ENCODE measurements around the gene AMACR.

The AMACR gene

DNA sequence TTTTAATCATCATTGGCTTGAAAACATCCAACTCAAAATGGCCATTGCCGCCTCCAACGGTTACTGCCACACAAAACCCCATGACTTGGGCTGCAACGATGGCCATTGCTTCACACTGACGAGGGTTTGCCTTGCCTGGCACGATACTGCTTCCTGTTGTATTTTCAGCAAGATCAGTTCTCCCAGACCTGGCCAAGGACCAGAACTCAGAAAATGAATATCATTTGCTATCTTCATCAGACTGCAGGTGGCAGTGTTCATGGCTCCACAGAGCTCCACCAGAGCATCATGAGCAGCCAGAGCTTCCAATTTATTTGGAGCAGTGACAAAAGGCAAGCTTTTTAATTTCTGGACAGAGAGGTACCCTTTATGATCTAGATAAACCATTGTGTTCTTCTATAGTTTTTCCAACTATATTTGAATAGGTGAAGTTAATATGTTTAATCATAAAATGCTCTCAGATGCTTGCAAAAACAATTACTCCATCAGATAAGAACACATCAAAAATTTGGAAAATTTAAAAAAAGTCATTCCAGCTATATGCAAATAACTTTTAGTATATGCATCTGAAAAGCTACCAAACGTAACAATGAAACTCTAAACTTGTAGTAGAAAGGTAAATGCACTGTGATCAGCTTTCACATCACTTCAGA is 10.4 kb downstream of the AMACR start:
- POLR2A ChIA-PET, result interaction anchor here (1.4 kb wide), 1 partner anchor 10 kb away, joined by 6 read pairs; the partner anchor contains the start of gene AMACR
- DNase-seq (ENCODE audit: extremely low spot score), result peak; percentile 51
- TF ChIP-seq FOXM1 (IDR thresholded peaks at IDR 0.05; ENCODE audit: borderline replicate concordance) (no peak), SP1 (IDR thresholded peaks at IDR 0.05) (no peak), CTBP1 (IDR thresholded peaks at IDR 0.05; ENCODE audit: borderline replicate concordance) (no peak), SUZ12 (IDR thresholded peaks at IDR 0.05) (no peak), FOXK2 (IDR thresholded peaks at IDR 0.05) (no peak), ZNF384 (IDR thresholded peaks at IDR 0.05) (no peak), LEF1 (IDR thresholded peaks at IDR 0.05; ENCODE audit: borderline replicate concordance) (no peak), ARNT (IDR thresholded peaks at IDR 0.05) (no peak), BHLHE40 (IDR thresholded peaks at IDR 0.05; ENCODE audit: borderline replicate concordance) (no peak), HDGF (IDR thresholded peaks at IDR 0.05; ENCODE audit: borderline replicate concordance) (no peak), ELF4 (IDR thresholded peaks at IDR 0.05) (no peak)
- TF ChIP-seq, protein P1, sequence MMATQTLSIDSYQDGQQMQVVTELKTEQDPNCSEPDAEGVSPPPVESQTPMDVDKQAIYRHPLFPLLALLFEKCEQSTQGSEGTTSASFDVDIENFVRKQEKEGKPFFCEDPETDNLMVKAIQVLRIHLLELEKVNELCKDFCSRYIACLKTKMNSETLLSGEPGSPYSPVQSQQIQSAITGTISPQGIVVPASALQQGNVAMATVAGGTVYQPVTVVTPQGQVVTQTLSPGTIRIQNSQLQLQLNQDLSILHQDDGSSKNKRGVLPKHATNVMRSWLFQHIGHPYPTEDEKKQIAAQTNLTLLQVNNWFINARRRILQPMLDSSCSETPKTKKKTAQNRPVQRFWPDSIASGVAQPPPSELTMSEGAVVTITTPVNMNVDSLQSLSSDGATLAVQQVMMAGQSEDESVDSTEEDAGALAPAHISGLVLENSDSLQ (IDR thresholded peaks at IDR 0.05), result no peak
- CTCF ChIA-PET, result interaction anchor here (0.6 to 1.2 kb wide), 5 partner anchors 14 to 961 kb away, joined by 3 to 4 read pairs (median 3); no protein-coding TSS in a partner anchor

DNA sequence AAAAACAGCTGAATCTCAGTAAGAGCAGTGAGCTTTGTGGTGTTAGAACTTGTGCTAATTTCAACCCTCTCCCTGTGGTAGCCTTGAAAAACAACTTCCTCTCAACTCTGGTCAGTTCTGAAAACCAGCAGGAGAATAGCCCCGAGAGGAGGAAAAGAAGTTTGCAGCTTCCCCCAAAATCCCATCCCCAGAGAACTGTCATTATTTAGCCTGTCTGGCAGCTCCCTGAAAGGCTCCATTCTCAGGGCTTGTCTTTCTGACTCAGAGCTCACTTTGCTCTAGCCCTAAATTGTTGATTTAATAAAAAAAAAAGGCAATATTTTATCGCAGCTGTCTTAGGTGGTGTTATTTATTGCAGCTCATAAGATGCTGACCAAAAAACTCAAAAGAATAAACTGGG is 12.0 kb downstream of the AMACR start:
- CTCF ChIA-PET, result interaction anchor here (0.6 kb wide), 1 partner anchor 15 kb away, joined by 3 read pairs; no protein-coding TSS in a partner anchor

DNA sequence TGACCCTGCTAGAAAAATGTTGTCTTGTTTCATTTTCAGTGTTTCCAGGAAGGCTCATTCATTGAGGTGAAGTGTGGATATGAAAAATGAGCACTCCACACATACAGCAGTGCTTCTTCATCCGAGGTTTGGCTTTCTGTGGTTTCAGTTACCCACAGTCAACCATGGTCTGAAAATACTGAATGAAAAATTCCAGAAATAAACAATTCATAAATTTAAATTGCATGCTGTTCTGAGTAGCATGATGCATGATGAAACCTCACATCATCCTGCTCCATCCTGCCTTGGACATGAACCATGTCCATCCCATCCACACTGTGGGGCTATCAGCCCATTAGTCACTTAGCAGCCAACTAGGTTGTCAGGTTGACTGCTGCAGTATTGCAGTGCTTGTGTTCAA is 13.0 kb downstream of the AMACR start:
- TF ChIP-seq FOXA1 (IDR thresholded peaks at IDR 0.05), result no peak
- no peak for TF ChIP-seq BHLHE40 (IDR thresholded peaks at IDR 0.05; ENCODE audit: borderline replicate concordance)
- no peak for TF ChIP-seq NFRKB (IDR thresholded peaks at IDR 0.05)
- no peak for TF ChIP-seq CTBP1 (IDR thresholded peaks at IDR 0.05; ENCODE audit: borderline replicate concordance)
- DNase-seq (ENCODE audit: extremely low spot score), result no peak
- POLR2A ChIA-PET, result no interaction called here
- CTCF ChIA-PET, result no interaction called here

More for the DNA sequence above, 12.0 kb downstream of the AMACR start:
- TF ChIP-seq FOXM1 (IDR thresholded peaks at IDR 0.05; ENCODE audit: borderline replicate concordance), result no peak
- no peak for TF ChIP-seq SP1 (IDR thresholded peaks at IDR 0.05)
- no peak for TF ChIP-seq SUZ12 (IDR thresholded peaks at IDR 0.05)
- no peak for TF ChIP-seq ARNT (IDR thresholded peaks at IDR 0.05)
- DNase-seq (ENCODE audit: extremely low spot score), result no peak
- POLR2A ChIA-PET, result interaction anchor here (0.7 kb wide), 1 partner anchor 12 kb away, joined by 3 read pairs; the partner anchor contains the start of gene AMACR

DNA sequence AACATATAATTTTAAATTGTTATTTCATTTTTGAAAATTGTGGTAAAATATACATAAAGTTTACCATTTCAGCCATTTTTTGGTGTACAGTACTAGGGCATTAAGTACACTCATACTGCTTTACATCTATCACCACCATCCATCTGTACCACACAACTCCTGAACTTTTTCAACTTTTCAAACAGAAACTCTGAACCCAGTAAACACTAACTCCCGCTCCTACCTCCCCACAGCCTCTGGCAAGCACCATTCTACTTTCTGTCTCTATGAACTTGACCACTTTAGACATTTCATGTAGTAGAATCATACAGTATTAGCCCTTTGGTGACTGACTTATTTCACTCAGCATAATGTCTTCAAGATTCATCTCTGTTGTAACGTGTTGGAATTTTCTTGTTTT is 15.0 kb downstream of the AMACR start:
- ChIA-PET CTCF (no interaction called here), POLR2A (no interaction called here)
- DNase-seq (ENCODE audit: extremely low spot score), result no peak
- TF ChIP-seq FOXA1 (IDR thresholded peaks at IDR 0.05), result no peak
- TF ChIP-seq L3MBTL2 (conservative IDR thresholded peaks at IDR 0.05), result no peak
- no peak for TF ChIP-seq ARNT (IDR thresholded peaks at IDR 0.05)
- no peak for TF ChIP-seq BHLHE40 (IDR thresholded peaks at IDR 0.05; ENCODE audit: borderline replicate concordance)

DNA sequence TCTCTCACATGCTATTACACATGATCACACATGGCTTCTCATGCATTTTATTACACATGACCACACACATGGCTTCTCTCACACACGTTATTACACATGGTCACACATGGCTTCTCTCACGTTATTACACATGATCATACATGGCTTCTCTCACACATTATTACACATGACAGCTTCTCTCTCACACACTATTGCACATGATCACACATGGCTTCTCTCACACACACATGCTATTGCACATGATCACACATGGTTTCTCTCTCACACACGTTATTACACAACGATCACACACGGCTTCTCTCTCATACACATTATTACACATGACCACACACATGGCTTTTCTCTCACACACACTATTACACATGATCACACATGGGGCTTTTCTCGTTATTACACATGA is 22.4 kb downstream of the AMACR start:
- no peak for DNase-seq (ENCODE audit: extremely low spot score)
- TF ChIP-seq FOXA1 (IDR thresholded peaks at IDR 0.05) (no peak), BHLHE40 (IDR thresholded peaks at IDR 0.05; ENCODE audit: borderline replicate concordance) (no peak), HDGF (IDR thresholded peaks at IDR 0.05; ENCODE audit: borderline replicate concordance) (no peak), TARDBP (IDR thresholded peaks at IDR 0.05) (peak; percentile 52; the same call in 1 of the 2 replicates), FOXK2 (IDR thresholded peaks at IDR 0.05) (no peak), SUZ12 (IDR thresholded peaks at IDR 0.05) (no peak), L3MBTL2 (conservative IDR thresholded peaks at IDR 0.05) (no peak)
- TF ChIP-seq, protein P1 (IDR thresholded peaks at IDR 0.05), result no peak
- POLR2A ChIA-PET, result no interaction called here
- CTCF ChIA-PET, result no interaction called here

DNA sequence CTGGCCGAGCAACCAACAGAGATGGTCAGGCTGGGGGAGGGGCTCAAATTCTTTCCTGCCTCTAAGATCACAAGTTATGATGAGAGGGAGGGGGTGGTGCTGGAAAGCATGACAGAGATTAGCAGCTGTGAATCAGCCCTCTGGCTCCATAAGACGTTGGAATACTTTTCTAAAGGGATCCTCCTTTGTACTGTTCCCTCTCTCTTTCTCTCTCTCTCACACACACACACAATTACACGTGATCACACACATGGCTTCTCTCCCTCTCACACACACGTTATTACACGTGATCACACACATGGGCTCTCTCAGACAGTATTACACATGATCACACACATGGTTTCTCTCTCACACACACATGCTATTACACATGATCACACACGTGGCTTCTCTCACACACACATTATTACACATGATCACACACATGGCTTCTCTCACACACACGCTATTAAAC is 23.2 kb downstream of the AMACR start, which contains the start of gene SLC45A2:
TSS of gene SLC45A2 (minus strand) at position 23 of the 454 bp plus-strand sequence. CDS start 110 bp downstream, outside the sequence.
- ChIA-PET POLR2A (no interaction called here), CTCF (no interaction called here)
- no peak for TF ChIP-seq FOXK2 (IDR thresholded peaks at IDR 0.05)
- no peak for TF ChIP-seq ARNT (IDR thresholded peaks at IDR 0.05)
- TF ChIP-seq NFRKB (IDR thresholded peaks at IDR 0.05), result no peak
- TF ChIP-seq, protein P1 (IDR thresholded peaks at IDR 0.05), result no peak
- TF ChIP-seq TARDBP (IDR thresholded peaks at IDR 0.05), result peak; percentile 50; the same call in 1 of the 2 replicates
- TF ChIP-seq FOXM1 (IDR thresholded peaks at IDR 0.05; ENCODE audit: borderline replicate concordance), result no peak
- TF ChIP-seq CTBP1 (IDR thresholded peaks at IDR 0.05; ENCODE audit: borderline replicate concordance), result no peak
- DNase-seq (ENCODE audit: extremely low spot score), result no peak

DNA sequence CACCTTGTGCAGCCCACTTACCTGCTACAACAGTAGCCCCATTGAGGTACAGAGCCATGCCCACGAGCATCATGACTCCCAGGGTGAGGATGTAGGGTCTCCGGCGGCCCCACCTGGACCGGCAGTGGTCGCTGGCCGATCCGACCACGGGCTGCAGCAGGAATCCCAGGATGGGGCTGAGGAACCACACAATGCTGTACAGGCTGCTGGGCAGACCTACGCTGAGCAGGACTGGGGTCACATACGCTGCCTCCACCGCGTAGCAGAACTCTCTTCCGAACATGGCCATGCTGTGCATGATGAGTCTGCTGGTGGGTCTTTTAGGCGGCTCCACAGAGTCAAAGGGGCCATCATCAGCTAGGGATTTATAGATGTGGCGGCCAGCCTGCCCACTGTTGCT is 23.7 kb downstream of the AMACR start:
- no peak for DNase-seq (ENCODE audit: extremely low spot score)
- TF ChIP-seq CTBP1 (IDR thresholded peaks at IDR 0.05; ENCODE audit: borderline replicate concordance), result no peak
- TF ChIP-seq FOXM1 (IDR thresholded peaks at IDR 0.05; ENCODE audit: borderline replicate concordance), result no peak
- no peak for TF ChIP-seq BHLHE40 (IDR thresholded peaks at IDR 0.05; ENCODE audit: borderline replicate concordance)
- TF ChIP-seq, protein P1 (IDR thresholded peaks at IDR 0.05), result no peak
- no peak for TF ChIP-seq SP1 (IDR thresholded peaks at IDR 0.05)
- no peak for TF ChIP-seq LEF1 (IDR thresholded peaks at IDR 0.05; ENCODE audit: borderline replicate concordance)
- TF ChIP-seq SUZ12 (IDR thresholded peaks at IDR 0.05), result no peak
- no peak for TF ChIP-seq ZNF384 (IDR thresholded peaks at IDR 0.05)
- no peak for TF ChIP-seq FOXK2 (IDR thresholded peaks at IDR 0.05)
- TF ChIP-seq ELF4 (IDR thresholded peaks at IDR 0.05), result no peak
- no peak for TF ChIP-seq L3MBTL2 (conservative IDR thresholded peaks at IDR 0.05)
- no peak for TF ChIP-seq HDGF (IDR thresholded peaks at IDR 0.05; ENCODE audit: borderline replicate concordance)
- ChIA-PET CTCF (no interaction called here), POLR2A (no interaction called here)
